Measurements from ENCODE around the gene ANXA2R. TPM values are rescaled to one million over a fixed set of nuclear protein-coding genes. Genes with fewer than 3 reads are reported as not detected.

The ANXA2R gene
- total RNA-seq, 2 experiments from 2014 or later = 45.6 to 48.9 TPM

DNA sequence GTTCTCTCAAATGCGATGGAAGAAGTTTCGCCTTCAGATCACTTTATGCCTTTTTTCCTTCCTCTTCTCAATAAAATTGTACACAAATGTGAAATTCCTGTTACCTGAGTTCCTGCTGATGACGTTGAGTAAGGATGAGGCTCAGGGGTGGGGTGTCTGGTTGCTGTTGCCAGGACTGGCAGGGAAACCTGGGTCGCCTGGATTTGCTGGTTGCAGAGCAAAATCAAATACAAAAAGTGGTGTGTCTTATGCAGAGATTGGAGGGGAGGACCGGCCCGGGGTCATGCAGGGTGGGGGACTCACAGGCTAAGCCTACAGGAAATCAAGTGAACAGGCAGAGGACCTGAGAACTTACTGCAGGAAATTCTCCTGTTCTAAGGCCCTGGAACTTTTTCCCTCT lies 39.2 kb downstream of the ANXA2R start:
- Mint-ChIP-seq H3K9me3 (no peaks in the 10 kb centered on the region), H3K27ac (no peak overlapping the region), H3K36me3 (ENCODE audit: low read depth) (no peaks in the 10 kb centered on the region), H3K27me3 (peaks cover 5% of the 10 kb centered on the region), H3K4me1 (ENCODE audit: low read depth) (peaks cover 16% of the 10 kb centered on the region), H3K4me3 (no peak overlapping the region)
- Histone ChIP-seq H3K27me3 (ENCODE audit: control insufficient read depth in 1 of 2, insufficient read depth in 2 of 2, low read length in 2 of 2) (no peaks in the 10 kb centered on the region), H3K27ac (ENCODE audit: low read depth in 1 of 2, low read length in 2 of 2) (no peak overlapping the region), H3K36me3 (ENCODE audit: insufficient read depth, low read length) (no peaks in the 10 kb centered on the region), H3K4me3 (ENCODE audit: low read length) (no peak overlapping the region), H3K4me1 (ENCODE audit: insufficient read depth, low read length) (peaks cover 9% of the 10 kb centered on the region), H3K9me3 (ENCODE audit: control insufficient read depth in 1 of 2, insufficient read depth in 1 of 2, low read length in 2 of 2) (no peaks in the 10 kb centered on the region)
- TF ChIP-seq, protein P1, sequence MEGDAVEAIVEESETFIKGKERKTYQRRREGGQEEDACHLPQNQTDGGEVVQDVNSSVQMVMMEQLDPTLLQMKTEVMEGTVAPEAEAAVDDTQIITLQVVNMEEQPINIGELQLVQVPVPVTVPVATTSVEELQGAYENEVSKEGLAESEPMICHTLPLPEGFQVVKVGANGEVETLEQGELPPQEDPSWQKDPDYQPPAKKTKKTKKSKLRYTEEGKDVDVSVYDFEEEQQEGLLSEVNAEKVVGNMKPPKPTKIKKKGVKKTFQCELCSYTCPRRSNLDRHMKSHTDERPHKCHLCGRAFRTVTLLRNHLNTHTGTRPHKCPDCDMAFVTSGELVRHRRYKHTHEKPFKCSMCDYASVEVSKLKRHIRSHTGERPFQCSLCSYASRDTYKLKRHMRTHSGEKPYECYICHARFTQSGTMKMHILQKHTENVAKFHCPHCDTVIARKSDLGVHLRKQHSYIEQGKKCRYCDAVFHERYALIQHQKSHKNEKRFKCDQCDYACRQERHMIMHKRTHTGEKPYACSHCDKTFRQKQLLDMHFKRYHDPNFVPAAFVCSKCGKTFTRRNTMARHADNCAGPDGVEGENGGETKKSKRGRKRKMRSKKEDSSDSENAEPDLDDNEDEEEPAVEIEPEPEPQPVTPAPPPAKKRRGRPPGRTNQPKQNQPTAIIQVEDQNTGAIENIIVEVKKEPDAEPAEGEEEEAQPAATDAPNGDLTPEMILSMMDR (IDR thresholded peaks at IDR 0.05) = no peak
- ATAC-seq (ENCODE audit: poor library complexity) = no peak
- no peak for DNase-seq
- intact Hi-C loops (cut with DNase I, micrococcal nuclease) = no loop called here
- POLR2A ChIA-PET = interaction anchor here (1.6 kb wide), 1 partner anchor 18 kb away, joined by 5 read pairs; no protein-coding TSS in a partner anchor
- CTCF ChIA-PET = no interaction called here

- H3K4me3 ChIP-seq (ENCODE audit: low read length) = no peak overlapping the region
- peaks cover 14% of the 10 kb centered on the region for H3K4me1 ChIP-seq (ENCODE audit: insufficient read depth, low read length)
- no peak overlapping the region for H3K27ac ChIP-seq (ENCODE audit: low read depth in 1 of 2, low read length in 2 of 2)
- no peaks in the 10 kb centered on the region for H3K9me3 Mint-ChIP-seq
- DNase-seq (no peak), ATAC-seq (ENCODE audit: poor library complexity) (no peak)
- TF ChIP-seq, protein P1 (IDR thresholded peaks at IDR 0.05) = no peak
- H3K27me3 ChIP-seq (ENCODE audit: control insufficient read depth in 1 of 2, insufficient read depth in 2 of 2, low read length in 2 of 2) = no peaks in the 10 kb centered on the region
- H3K4me1 Mint-ChIP-seq (ENCODE audit: low read depth) = peaks cover 19% of the 10 kb centered on the region
- H3K36me3 Mint-ChIP-seq (ENCODE audit: low read depth) = peaks cover 2% of the 10 kb centered on the region
- ChIA-PET POLR2A (interaction anchor here (1.6 kb wide), 1 partner anchor 19 kb away, joined by 5 read pairs; no protein-coding TSS in a partner anchor), CTCF (no interaction called here)
- peak overlapping the region; percentile 42 for H3K4me3 Mint-ChIP-seq
- intact Hi-C loops (cut with DNase I, micrococcal nuclease) = no loop called here
- no peaks in the 10 kb centered on the region for H3K9me3 ChIP-seq (ENCODE audit: control insufficient read depth in 1 of 2, insufficient read depth in 1 of 2, low read length in 2 of 2)
- peaks cover 5% of the 10 kb centered on the region for H3K27me3 Mint-ChIP-seq
- no peaks in the 10 kb centered on the region for H3K36me3 ChIP-seq (ENCODE audit: insufficient read depth, low read length)
- peak overlapping the region; percentile 31 for H3K27ac Mint-ChIP-seq
Observed at GRCh38 chr5:43000111-43000840, 39.8 kb downstream of the ANXA2R start.

- ChIA-PET POLR2A (interaction anchor here (0.8 to 11.6 kb wide), 11 partner anchors 12 to 489 kb away, joined by 3 to 1251 read pairs (median 174); partner anchors contain the start of genes ANXA2R, TMEM267 and ZNF131), CTCF (interaction anchor here (0.6 to 9.8 kb wide), 11 partner anchors 12 to 187 kb away, joined by 3 to 87 read pairs (median 4); partner anchors contain the start of gene ZNF131)
- H3K27ac ChIP-seq (ENCODE audit: low read depth in 1 of 2, low read length in 2 of 2) = peak overlapping the region; percentile 93 to 98
- H3K4me3 ChIP-seq (ENCODE audit: low read length) = peak overlapping the region; percentile 80
- H3K36me3 Mint-ChIP-seq (ENCODE audit: low read depth) = peaks cover 48% of the 10 kb centered on the region
- no peaks in the 10 kb centered on the region for H3K9me3 ChIP-seq (ENCODE audit: control insufficient read depth in 1 of 2, insufficient read depth in 1 of 2, low read length in 2 of 2)
- peaks cover 40% of the 10 kb centered on the region for H3K4me1 ChIP-seq (ENCODE audit: insufficient read depth, low read length)
- H3K27ac Mint-ChIP-seq = peak overlapping the region; percentile 99
- H3K4me1 Mint-ChIP-seq (ENCODE audit: low read depth) = peaks cover 47% of the 10 kb centered on the region
- ATAC-seq (ENCODE audit: poor library complexity) = no peak
- DNase-seq = peak in 3 of 14 experiments; percentile 37 to 48 (median 45)
- H3K4me3 Mint-ChIP-seq = peak overlapping the region; percentile 100
- TF ChIP-seq, protein P1 (IDR thresholded peaks at IDR 0.05) = no peak
- H3K27me3 ChIP-seq (ENCODE audit: control insufficient read depth in 1 of 2, insufficient read depth in 2 of 2, low read length in 2 of 2) = no peaks in the 10 kb centered on the region
- peaks cover 13% of the 10 kb centered on the region for H3K27me3 Mint-ChIP-seq
- intact Hi-C loops (cut with DNase I, micrococcal nuclease) = loop anchor here (1.0 to 10.0 kb wide), 7 partner anchors 12 to 559 kb away; partner anchors contain the start of genes HMGCS1 (in 1 of the 2), PAIP1 (in 1 of the 2) and TMEM267 (in 1 of the 2)
- no peaks in the 10 kb centered on the region for H3K9me3 Mint-ChIP-seq
- H3K36me3 ChIP-seq (ENCODE audit: insufficient read depth, low read length) = no peaks in the 10 kb centered on the region
Observed at GRCh38 chr5:42995360-42995751, 44.8 kb downstream of the ANXA2R start.

All from CD4-positive, alpha-beta T cell (primary cell).